EH (cell line): ENCODE data around the gene CACNG6.
A peak's percentile ranks its signal among the peaks of the same experiment; 100 is the strongest.

ENCODE experiments used
- DNase-seq: peaks from one replicate; pipeline ENCODE4 v3.0.0-alpha.2; 2015; ENCODE audit warnings: low read depth

The CACNG6 gene

DNA sequence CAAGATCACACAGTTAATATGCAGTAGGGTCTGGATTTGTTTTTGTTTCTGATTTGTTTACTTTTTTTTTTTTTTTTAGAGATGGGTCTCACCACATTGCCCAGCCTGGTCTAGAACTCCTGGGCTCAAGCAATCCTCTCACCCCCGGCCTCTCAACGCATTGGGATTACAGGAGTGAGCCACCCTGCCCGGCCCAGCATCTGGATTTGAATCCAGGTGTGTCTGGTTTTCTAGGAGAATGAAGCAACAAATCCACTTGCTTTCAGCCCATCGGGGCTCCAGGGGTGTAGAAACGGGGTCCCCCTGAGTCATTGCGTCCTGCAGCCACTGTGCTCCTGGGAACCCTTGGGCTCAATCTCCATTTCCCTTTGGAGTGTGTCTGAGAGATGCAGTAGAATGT is 22.1 kb upstream of the CACNG6 start:
- no peak for DNase-seq

DNA sequence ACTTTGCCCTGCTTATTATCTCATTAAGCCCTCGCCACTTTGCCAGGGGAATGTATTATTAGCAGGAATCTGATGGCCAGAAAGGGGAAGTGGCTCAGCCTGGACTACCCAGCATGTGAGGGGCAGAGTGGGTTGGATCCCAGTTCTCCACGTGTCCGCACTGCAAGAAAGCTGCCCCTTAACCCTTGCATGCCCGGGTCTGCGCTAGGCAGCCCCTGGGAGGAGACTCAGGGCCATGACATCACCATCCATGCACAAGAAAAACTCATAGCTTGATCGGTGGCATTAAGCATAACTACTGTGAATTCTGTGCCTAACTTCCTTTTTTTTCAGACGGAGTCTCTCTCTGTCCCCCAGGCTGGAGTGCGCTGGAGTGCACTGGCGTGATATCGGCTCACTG is 19.8 kb upstream of the CACNG6 start:
- no peak for DNase-seq

DNA sequence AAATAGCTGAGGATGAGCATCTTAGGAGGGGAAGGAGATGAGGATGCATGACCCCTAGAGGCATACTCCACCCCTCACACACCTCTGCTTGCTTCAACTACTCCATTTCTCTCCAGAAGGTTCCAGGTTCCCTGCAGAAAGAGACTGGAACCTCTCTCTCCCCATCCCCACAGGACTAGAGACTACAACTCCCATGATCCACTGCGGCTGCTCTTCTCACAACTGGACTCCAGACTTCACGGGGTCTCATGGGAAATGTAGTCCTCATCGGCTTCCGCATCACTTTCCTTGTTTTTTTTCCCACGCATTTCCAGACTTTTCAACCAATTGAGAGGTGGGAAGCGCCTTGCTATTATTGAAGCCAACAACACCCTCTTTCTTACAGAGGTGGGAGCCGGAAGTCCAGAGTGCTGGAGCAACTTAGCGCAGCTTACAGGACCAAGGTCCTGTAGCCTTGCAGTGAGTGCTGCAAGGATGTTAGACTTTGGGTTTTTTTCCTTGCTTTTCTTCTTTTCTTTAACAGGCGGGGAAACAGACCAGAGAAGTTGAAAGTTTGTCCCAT is 13.9 kb upstream of the CACNG6 start:
- peak; percentile 89 for DNase-seq

DNA sequence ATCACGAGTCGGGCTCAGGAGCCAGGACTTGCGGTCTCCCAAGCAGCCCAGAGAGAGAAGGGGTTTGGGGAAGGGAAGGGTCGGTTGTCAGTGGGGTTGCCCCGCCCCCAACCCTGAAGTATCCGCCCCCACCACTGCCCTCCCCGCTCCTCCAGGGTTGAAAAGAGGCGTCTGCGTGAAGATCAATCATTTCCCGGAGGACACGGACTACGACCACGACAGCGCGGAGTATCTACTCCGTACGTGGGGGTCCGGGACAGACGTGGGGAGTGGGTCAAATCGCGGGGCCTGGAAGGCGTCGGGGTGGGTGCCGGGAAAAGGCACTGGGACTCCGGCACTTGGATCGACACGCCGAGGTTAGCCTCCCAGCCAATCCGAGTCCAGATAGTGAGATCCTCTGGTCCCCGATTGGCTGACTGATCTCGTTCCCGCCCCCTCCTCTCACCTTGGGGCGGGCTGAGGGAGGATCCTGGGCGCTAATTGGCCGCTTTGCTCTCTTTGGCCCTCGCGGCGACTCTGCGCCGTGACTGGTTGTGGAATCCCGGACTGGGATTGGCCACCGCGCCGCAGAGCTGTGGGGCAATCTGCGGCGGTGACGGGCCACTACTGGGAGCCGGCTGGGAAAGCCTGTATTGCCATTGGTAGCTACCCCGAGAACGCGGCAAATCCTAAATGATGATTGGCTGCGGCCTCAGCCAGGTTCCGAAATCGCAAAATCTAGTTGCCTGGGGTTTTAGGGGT is 13.3 kb upstream of the CACNG6 start:
- DNase-seq, result peak; percentile 84

DNA sequence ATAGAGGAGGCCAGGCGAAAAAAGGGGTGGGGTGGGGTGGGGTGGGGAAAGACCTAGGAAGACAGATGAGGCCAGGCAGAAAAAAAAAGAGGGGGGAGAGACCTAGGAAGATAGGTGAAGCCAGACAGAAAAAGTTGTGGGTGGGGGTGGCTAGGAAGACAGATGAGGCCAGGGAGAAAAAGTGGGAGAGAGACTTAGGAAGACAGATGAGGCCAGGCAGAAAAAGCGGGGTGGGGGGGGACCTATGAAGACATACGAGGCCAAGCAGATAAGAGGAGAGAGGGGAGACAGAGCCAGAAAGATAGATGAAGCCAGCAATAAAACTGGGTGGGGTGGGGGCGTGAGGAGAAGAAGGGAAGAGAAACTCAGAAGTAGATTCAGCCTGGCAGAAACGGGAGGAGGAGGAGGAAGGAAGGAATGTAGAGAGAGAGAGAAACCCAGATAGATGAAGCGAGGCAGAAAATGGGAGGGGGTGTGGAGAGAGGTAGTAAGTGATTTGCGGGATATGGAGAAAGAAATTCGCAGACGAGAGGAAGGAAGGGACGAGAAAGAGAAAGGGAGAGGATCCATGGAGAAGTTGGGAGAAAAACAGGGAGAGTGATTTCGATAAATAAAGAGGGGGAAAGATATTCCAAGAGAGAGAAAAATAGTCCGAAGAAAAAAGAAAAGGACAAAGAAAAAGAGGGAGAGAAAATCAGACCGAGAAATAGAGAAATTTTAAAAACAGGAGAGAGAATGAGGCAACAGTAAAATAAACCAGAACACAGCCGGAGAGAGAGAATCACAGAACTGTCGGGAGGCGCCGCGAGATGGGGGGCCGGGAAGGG is 12.2 kb upstream of the CACNG6 start:
- no peak for DNase-seq

DNA sequence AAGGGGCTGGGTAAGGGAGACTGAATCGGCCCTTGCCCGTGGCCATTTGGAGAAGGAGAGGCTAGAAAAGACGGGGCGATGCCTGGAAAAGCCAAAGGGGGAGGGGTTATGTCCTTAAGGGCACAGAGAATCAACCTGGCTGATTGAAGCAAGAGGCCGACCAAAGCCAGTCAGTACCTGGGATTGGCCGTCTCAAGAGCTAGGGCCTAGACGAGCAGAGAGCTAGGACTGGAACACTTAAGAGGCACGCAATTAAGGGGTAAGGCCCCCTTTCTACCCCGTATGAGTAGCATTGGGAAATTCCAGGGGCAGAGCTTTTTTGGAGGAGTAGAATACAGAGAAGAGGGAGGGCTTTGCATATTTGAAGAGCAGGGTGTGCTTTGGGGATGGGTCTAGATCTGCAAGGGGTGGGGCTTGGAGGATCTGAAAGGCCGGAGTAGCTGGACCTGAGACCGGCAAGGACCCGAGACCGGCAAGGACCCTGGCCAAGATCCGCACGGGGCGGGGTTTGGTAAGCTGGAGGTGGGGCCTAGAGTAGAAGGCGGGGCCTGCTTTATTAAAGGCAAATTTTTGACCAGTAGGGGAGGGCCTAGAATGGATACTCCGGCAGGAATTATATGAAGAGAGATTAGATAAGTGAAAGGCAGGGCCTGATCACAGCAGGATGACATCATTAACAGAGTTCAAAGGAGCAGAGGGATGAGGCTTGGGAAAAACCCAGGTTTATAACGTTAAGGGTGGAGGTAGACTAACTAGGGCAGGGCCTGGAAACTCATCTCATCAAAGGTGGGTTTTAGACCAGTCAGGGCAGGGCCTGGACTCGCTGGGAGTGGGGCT is 10.7 kb upstream of the CACNG6 start:
- peak; percentile 42 for DNase-seq

DNA sequence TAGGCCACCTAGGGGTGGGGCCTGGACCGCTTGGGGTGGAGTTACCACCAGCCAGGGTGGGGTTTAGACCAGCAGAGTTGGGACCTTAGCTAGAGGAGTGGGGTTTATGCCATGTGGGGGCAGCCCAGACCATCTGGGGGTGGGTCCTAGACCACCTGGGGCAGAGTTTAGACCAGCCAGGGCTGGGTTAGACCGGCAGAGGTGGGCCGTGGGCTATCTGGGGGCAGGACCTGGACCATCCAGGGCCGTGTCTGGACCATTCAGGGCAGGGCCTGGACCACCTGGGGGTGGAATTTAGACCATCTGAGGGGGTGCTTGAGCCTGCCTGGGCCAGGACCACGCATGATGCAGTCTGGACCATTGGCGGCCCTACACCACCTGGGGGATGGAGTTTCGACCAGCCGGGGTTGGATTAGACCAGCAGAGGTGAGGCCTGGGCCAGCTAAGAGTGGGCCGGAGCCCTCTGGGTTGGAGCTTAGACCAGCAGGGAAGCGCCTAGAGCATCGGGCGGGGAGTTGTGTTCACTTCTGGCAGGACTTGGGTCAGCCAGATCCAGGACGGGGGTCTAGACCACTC is 10.0 kb upstream of the CACNG6 start:
- DNase-seq, result no peak

DNA sequence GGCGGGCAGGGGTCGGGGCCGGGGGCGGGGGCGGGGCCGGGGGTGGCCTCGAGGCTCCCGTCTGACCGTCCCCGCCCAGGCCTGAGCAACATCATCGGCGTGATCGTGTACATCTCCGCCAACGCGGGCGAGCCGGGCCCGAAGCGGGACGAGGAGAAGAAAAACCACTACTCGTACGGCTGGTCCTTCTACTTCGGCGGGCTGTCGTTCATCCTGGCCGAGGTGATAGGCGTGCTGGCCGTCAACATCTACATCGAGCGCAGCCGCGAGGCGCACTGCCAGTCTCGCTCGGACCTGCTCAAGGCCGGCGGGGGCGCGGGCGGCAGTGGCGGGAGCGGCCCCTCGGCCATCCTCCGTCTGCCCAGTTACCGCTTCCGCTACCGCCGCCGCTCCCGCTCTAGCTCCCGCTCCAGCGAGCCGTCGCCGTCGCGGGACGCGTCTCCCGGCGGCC is 9.4 kb upstream of the CACNG6 start:
- no peak for DNase-seq

DNA sequence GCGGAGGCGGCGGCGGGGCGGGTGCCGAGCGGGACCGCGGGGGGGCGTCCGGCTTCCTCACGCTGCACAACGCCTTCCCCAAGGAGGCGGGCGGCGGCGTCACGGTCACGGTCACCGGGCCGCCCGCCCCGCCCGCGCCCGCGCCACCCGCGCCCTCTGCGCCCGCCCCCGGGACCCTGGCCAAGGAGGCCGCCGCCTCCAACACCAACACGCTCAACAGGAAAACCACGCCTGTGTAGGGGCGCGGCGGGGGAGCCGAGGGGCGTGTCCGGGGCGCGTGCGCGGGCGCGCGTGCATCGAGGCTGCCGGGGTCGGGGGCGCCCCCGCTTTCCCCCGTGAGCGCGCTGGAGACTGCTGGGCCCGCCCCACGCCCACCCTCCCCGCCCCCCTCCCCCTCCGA is 8.8 kb upstream of the CACNG6 start:
- peak; percentile 27 for DNase-seq

DNA sequence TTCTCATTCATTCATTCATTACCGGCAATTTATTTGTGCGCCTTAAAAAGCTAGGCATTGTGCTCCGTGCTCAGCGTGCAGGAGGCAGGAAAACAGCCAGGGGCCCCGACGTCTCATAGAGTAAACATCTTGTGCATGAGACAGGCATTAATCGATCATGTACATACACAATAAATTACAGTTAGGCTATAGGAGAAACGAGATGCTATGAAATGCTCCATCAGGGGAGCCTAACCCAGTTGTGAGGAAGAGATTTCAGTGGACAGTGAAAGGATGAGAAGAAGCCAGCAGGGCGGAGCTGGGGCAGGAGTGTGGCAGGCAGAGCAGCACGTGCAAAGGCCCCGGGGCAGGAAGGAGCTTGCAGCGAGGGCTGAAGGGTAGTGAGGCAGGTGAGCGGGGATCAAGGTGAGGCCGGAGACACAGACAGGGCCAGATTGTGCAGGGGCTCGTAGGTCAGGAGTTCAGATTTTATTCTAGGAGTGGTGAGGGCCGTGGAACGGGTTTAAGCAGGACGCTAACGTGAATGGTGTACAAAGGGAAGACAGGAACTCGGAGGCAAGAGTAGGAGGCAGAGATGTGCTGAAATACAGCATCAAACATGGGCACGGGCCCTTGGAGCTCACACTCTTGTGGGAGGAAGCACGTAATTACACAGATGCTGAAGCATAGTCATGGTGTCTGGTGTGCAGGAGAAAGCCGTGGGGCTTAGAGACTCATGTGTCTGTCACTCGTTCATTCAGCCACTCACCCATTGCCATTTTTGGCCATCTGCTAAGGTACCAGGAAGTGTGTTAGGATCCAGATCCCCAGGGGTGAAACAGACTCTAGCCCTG is 7.8 kb upstream of the CACNG6 start:
- no peak for DNase-seq

DNA sequence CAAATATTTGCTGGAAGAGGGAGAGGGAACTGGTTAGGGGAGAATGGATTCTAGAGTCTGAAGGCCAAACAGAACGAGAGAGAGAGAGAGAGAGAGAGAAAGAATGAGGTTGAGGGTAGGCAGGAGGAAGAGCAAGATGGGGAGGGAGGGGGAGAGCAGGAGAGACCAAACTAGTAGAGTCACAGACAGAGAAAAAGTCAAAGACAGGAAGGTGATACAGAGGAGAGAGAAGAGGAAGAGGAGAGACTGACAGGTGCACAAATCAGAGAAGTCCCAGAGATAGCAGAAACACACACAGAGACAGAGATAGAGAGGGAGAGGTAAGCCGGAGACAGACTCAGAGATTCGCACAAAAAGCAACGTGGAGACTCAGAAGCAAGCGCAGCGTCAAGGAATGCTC is 5.6 kb upstream of the CACNG6 start:
- DNase-seq, result no peak

DNA sequence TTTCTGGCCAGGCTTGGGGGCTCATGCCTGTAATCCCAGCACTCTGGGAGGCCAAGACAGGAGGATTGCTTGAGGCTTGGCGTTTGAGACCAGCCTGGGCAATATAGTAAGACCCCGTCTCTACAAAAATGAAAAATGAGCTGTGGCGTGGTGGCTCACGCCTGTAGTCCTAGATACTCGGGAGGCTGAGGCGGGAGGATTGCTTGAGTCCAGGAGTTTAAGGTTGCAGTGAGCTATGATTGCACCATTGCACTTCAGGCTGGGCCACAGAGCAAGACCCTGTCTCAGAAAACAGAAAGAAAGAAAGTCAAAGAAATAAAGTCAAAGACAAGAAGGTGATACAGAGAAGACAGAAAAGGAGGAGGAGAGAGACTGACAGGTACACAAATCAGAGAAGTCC is 2.5 kb upstream of the CACNG6 start:
- DNase-seq, result no peak

DNA sequence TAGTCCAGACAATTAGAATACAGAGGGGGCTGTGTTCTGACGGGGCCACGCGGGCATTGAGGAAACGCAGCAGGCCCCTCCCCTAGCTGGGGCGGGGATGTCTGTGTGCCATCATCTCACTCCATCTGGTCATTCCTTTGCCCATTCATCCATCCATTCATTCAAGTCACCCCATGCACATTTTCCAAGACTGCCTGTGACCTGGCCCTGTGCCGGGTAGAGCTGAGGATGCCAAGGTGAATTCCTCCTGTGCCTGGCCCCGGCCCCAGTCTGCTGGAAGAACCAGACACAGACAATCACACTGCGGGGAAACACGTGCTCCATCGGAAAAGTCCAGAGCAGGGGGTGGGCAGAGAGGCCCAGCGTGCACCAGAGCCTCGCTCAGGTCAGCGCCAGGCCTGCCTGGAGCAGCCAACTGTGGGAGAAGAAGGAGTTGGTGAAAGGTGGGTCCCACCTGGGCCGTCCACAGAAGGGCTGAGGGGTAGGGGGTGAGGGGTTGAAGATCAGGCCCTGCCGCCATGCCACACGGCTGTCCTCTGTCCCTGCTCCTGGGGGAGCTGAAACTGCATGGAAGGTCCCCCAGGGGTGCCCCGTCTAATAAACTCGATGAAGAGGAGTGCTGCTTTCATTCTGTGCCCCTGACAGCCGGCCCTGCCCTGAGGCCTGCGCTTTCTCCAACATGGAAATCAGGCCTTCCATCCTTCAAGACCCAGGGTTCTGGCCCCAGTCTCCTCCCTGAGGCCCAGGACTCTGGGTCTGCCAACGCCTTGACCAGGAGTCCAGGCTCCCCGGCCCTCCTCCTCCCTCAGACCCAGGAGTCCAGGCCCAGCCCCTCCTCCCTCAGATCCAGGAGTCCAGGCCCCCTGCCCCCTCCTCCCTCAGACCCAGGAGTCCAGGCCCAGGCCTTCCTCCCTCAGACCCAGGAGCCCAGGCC is 1.6 kb upstream of the CACNG6 start:
- no peak for DNase-seq

DNA sequence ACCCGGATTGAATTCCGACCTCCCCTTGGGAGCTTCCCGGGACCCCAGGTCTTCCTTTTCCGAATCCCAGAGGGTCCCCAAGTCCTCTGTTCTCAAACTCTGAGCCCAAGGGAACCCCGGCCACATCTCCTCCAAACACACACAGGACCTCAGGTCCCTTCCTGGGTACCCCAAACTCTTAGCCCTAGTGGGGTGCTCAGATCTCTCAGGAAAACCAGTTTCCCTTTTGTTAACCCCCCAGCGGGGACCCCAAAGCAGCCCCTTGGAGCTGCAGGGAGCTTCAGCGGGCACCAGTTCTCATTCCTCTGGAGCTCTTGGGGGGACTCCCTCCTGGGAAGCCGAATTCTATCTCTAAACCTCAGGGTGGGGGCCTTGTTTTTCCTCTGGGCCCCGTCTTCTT is 774 bp downstream of the CACNG6 start:
- DNase-seq, result no peak

DNA sequence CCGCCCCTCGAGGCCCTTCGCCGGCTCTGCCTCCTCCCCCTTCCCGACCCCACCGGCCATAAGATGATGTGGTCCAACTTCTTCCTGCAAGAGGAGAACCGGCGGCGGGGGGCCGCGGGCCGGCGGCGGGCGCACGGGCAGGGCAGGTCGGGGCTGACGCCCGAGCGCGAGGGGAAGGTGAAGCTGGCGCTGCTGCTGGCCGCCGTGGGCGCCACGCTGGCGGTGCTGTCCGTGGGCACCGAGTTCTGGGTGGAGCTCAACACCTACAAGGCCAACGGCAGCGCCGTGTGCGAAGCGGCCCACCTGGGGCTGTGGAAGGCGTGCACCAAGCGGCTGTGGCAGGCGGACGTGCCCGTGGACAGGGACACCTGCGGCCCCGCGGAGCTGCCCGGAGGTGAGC is 1.4 kb downstream of the CACNG6 start:
- no peak for DNase-seq

DNA sequence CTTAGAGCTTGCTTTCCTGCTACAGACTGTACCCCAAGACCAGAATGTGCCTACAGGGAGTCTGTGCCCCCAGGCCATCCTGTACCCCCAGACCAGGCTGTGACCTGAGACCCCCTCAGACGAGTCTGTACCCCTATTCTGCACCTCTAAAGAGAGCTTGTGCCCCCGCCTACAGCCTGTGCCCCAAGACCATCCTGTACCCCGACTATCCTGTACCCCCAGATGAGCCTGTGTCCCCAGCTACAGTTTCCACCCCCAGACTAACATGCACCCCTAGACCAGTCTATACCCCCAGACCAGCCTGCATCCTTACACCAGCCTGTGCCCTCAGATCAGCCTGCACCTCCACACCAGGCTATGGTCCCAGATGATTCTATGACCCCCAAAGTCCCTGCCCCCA is 2.0 kb downstream of the CACNG6 start:
- no peak for DNase-seq

DNA sequence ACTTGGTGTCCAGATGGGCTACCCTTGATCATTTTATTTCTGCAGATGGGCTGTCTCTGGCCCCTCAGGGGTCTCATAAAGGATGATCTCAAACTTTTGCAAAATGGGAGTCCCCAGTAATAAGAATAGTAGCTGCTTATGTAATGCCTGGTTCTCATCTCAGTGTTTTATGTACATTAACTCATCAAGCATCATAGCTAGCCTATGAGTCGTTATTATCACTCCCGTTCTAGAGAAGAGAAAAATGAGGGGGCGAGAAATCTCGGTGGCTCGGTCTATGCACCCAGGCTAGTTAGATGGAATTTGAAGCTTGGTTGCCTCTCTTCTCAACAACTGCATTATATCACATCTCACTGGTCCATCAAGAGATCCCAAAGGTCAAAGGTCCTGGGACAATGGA is 3.4 kb downstream of the CACNG6 start:
- peak; percentile 36 for DNase-seq

DNA sequence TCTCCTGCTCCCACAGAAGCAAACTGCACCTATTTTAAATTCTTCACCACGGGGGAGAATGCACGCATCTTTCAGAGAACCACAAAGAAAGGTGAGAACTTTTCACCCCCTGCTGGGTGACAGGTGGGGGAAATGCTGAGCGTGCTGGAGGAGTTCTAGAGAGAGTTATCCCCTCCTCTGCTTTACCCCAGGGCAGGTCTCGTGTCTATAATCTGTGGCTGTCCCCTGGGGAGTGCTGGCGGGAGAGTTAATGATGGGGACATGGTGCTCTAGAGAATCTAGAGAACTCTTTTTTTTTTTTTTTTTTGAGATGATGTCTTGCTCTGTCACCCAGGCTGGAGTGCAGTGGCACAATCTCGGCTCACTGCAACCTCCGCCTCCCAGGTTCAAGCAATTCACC is 6.8 kb downstream of the CACNG6 start:
- DNase-seq, result no peak

DNA sequence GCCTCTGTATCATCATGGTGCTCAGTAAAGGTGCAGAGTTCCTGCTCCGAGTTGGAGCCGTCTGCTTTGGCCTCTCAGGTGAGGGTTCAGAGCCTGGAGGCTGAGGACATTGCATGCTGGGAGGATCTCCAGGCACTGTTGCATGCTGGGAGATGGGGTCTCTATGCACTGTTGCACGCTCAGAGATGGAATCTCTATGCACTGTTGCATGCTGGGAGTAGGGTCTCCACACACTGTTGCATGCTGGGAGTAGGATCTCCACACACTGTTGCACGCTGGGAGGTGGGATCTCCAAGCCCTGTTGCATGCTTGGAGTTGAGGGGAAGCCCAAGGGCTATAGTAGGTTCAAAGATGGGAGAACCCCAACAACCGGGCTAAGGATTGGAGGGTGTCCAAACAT is 8.3 kb downstream of the CACNG6 start:
- DNase-seq, result no peak

DNA sequence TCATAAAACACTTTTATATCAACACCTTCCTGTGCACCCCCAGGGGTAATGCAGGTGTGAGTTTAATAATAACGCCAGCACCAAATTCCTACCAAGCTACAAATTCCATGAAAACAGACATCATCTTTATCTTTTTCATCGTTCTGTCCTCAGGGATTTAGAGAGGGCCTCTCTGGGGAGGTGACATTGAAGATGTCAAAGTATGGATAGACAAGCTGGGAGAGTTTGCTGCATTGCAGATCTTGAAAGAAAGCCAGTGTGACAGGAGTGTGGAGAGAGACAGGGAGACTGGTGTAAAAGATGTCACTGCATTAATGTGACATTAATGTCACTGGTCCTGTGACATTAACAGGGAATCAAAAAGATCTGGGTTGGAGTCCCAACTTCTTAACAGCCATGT is 10.1 kb downstream of the CACNG6 start:
- no peak for DNase-seq
